Liver (tissue), 3 donors: ENCODE data around the gene STYXL2.

Experiments
- CTCF ChIP-seq: fragments of 150-350 bp; IDR thresholded peaks from 2 replicates; pipeline ENCODE4 v1.5.1; 2017; ENCODE audit warnings: improper control_type of control experiment, low read depth, low read length; ENCODE audit not compliant: missing input control
- RXRA ChIP-seq, 2 donors: IDR thresholded peaks; 2 replicates each; pipeline ENCODE4 v1.6.1; 2017 to 2018; ENCODE audit warnings: antibody characterized with exemption in 2 of 2, mild to moderate bottlenecking in 1 of 2
- donor health status: healthy.
- donor health status: healthy.

GRCh38 chr1:167122568-167122967 is 28.7 kb downstream of the STYXL2 start:
- TF ChIP-seq RXRA (IDR thresholded peaks at IDR 0.05) (no peak), CTCF (no peak)
